GM19372 (cell line): ENCODE data around the gene FOXQ1.
"Not testable (repeated sequence)": the region's sequence is repeated elsewhere in the genome, so short reads cannot be mapped to it uniquely, and the experiment has no call there.

Experiments
- ATAC-seq: cut with Tn5 transposase; IDR thresholded peaks from one replicate; pipeline ENCODE4 v1.9.1; 2021; ENCODE audit warnings: mild to moderate bottlenecking, low read depth, moderate library complexity; ENCODE audit not compliant: unreplicated experiment

The FOXQ1 gene

GRCh38 chr6:1351381-1352008 is 39.6 kb downstream of the FOXQ1 start:
- no peak for ATAC-seq

- ATAC-seq, result not testable (repeated sequence)
Observed at GRCh38 chr6:1355068-1355467, 43.2 kb downstream of the FOXQ1 start.

- ATAC-seq, result not testable (repeated sequence)
Observed at GRCh38 chr6:1361717-1362116, 49.8 kb downstream of the FOXQ1 start.

- no peak for ATAC-seq
Observed at GRCh38 chr6:1362643-1363042, 50.7 kb downstream of the FOXQ1 start.

- no peak for ATAC-seq
Observed at GRCh38 chr6:1363298-1363697, 51.4 kb downstream of the FOXQ1 start.

GRCh38 chr6:1363729-1364572 is 52.1 kb downstream of the FOXQ1 start:
- ATAC-seq, result no peak
